ENCODE data around the gene MKS1.

The MKS1 gene

GRCh38 chr17:58193641-58194255 lies 25.3 kb downstream of the MKS1 start:
- H3K27ac Mint-ChIP-seq, result no peak overlapping the region
- peaks cover 2% of the 10 kb centered on the region for H3K27me3 Mint-ChIP-seq
- no peaks in the 10 kb centered on the region for H3K36me3 Mint-ChIP-seq
- H3K4me3 Mint-ChIP-seq, result no peak overlapping the region
- no peaks in the 10 kb centered on the region for H3K9me3 Mint-ChIP-seq
- H3K4me1 Mint-ChIP-seq, result no peaks in the 10 kb centered on the region

GRCh38 chr17:58192612-58193011 lies 26.4 kb downstream of the MKS1 start, which contains the start of gene EPX:
TSS of gene EPX (plus strand) at chr17:58192726. CDS start at chr17:58192847, 121 bp downstream.
- H3K27me3 Mint-ChIP-seq, result peaks cover 2% of the 10 kb centered on the region

GRCh38 chr17:58191241-58191896 lies 27.7 kb downstream of the MKS1 start:
- Mint-ChIP-seq H3K9me3 (no peaks in the 10 kb centered on the region), H3K36me3 (no peaks in the 10 kb centered on the region), H3K27ac (no peak overlapping the region), H3K4me1 (no peaks in the 10 kb centered on the region), H3K4me3 (no peak overlapping the region), H3K27me3 (peaks cover 2% of the 10 kb centered on the region)

More at GRCh38 chr17:58192612-58193011, 26.4 kb downstream of the MKS1 start, which contains the start of gene EPX:
- no peaks in the 10 kb centered on the region for H3K9me3 Mint-ChIP-seq
- H3K4me3 Mint-ChIP-seq, result no peak within 1 kb of the TSS
- no peaks in the 10 kb centered on the region for H3K4me1 Mint-ChIP-seq
- no peak within 1 kb of the TSS for H3K27ac Mint-ChIP-seq
- no peaks in the 10 kb centered on the region for H3K36me3 Mint-ChIP-seq

GRCh38 chr17:58189436-58190146 lies 29.5 kb downstream of the MKS1 start:
- no peaks in the 10 kb centered on the region for H3K36me3 Mint-ChIP-seq
- no peaks in the 10 kb centered on the region for H3K9me3 Mint-ChIP-seq
- no peak overlapping the region for H3K4me3 Mint-ChIP-seq
- H3K27ac Mint-ChIP-seq, result no peak overlapping the region
- H3K4me1 Mint-ChIP-seq, result no peaks in the 10 kb centered on the region
- peaks cover 2% of the 10 kb centered on the region for H3K27me3 Mint-ChIP-seq

- no peaks in the 10 kb centered on the region for H3K36me3 Mint-ChIP-seq
- no peaks in the 10 kb centered on the region for H3K9me3 Mint-ChIP-seq
- peaks cover 2% of the 10 kb centered on the region for H3K27me3 Mint-ChIP-seq
- H3K4me3 Mint-ChIP-seq, result no peak overlapping the region
- H3K4me1 Mint-ChIP-seq, result no peaks in the 10 kb centered on the region
- no peak overlapping the region for H3K27ac Mint-ChIP-seq
Measured at GRCh38 chr17:58187675-58188074, 31.4 kb downstream of the MKS1 start.

DNA sequence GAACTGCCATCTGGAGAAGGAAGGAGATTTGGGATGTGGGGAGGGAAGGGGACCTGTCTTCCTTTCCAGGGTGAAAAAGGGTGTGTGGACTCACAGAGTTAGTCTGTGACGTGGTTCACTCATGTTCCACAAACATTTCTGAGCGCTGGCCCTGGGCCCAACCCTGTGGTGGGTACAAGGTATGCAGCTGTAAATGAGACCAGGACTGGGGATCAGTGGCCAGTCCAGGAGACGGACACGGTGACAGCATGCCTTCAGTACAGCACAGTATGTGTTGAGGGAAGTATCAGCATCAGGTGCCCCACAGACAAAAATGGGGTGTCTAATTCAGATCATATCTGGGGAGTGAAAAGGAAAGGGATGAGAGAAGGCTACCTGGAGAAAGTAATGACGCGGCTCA lies 32.0 kb downstream of the MKS1 start:
- Mint-ChIP-seq H3K4me1 (no peaks in the 10 kb centered on the region), H3K9me3 (no peaks in the 10 kb centered on the region), H3K36me3 (no peaks in the 10 kb centered on the region), H3K4me3 (no peak overlapping the region), H3K27ac (no peak overlapping the region), H3K27me3 (peaks cover 2% of the 10 kb centered on the region)

- H3K36me3 Mint-ChIP-seq, result no peaks in the 10 kb centered on the region
- no peak overlapping the region for H3K27ac Mint-ChIP-seq
Measured at GRCh38 chr17:58186591-58186990, 32.5 kb downstream of the MKS1 start.

DNA sequence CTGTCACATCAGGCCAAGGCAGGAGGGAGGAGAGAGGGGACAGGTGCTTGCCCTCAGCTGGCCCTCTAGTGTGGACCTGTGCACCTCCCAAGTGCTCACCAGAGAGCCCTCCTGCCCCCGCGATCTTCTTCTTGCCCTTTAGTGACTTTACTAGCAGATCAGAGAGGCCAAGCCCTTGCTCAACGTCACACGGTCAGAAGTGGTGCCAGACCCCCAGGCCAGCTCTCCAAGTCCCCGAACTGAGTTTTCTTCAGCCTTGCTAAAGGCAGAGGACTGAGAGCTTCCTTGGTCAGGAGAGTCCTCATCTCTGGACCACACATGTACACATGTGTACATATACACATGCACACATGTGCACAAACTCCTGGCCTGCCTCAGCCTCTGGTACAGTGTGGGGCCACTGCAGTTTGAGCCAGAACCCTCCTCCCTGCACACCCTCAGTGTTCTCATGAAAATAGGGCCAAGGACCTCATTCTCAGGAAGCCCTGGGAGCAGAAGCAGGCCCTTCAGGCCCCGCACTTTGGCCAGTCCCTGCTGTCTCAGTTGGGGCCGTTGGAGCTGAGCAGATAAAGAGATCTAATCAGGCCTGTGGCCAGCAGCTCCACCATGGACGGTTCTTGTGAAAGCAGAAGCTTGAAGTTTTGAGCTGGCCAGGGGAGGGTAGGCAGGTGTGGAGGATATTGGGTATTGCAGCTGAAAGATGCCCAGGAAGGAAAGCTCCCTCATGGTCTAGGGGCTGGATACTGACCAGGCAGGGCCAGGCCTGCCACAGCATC lies 33.9 kb downstream of the MKS1 start:
- Mint-ChIP-seq H3K4me1 (no peaks in the 10 kb centered on the region), H3K4me3 (no peak overlapping the region), H3K27ac (no peak overlapping the region), H3K36me3 (no peaks in the 10 kb centered on the region), H3K9me3 (no peaks in the 10 kb centered on the region), H3K27me3 (peaks cover 2% of the 10 kb centered on the region)

More at GRCh38 chr17:58186591-58186990, 32.5 kb downstream of the MKS1 start:
- H3K4me1 Mint-ChIP-seq, result no peaks in the 10 kb centered on the region
- H3K4me3 Mint-ChIP-seq, result no peak overlapping the region
- peaks cover 2% of the 10 kb centered on the region for H3K27me3 Mint-ChIP-seq
- no peaks in the 10 kb centered on the region for H3K9me3 Mint-ChIP-seq

DNA sequence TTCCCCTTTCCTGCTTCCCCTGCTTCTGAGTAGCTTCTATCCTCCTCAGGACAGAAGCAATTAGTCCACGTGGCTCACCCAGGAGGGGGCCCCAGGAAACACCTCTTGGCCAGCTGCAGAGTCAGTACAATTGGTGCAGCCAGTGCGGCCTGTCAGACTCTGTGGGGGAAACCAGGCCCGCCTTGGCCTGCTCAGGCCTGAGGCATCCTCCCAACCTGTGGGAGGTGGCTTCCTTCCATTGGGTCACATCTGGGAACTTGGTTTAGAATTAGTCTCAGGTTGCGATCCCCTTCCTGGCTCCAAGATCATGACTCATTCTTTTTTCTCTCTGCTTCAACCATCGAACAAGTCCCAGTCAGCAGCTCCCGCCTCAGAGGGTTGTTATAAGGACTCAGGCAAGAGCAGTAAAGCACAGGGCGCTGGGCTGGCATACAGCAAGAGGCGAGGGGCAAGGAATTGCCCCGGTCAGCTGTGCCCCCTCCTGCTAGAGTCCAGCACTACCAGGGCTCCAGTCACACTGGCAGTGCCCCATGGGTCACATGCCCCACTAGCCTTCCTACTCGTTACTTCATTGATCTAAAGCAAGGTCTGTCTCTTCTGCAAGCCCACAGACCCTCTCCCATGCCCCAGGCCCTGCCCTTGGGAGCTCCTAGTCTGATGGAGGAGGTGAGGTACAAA lies 34.6 kb downstream of the MKS1 start:
- H3K27me3 Mint-ChIP-seq, result no peaks in the 10 kb centered on the region
- H3K4me3 Mint-ChIP-seq, result no peak overlapping the region
- no peaks in the 10 kb centered on the region for H3K9me3 Mint-ChIP-seq
- H3K36me3 Mint-ChIP-seq, result no peaks in the 10 kb centered on the region
- H3K4me1 Mint-ChIP-seq, result no peaks in the 10 kb centered on the region
- no peak overlapping the region for H3K27ac Mint-ChIP-seq

DNA sequence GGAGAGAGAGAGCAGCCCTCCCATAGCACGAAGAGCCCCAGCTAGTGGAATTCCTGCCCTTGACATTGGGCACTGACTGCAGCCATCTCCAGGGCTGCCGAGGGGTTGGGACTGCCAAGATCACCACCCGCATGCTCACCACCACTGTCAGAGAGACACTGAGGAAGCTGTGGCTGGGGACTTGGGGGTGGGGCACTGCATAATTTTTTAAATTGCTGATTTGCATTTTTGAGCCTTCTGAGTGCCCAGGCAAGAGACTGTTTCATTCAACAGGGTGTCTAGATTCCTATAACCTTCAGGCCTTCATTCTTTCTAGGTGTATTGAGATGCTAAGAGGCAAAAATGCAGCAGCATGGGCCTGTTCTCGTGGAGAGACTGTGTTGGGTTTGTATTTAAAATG lies 35.5 kb downstream of the MKS1 start:
- no peaks in the 10 kb centered on the region for H3K4me1 Mint-ChIP-seq
- H3K4me3 Mint-ChIP-seq, result no peak overlapping the region
- no peaks in the 10 kb centered on the region for H3K27me3 Mint-ChIP-seq
- no peaks in the 10 kb centered on the region for H3K9me3 Mint-ChIP-seq
- no peak overlapping the region for H3K27ac Mint-ChIP-seq
- H3K36me3 Mint-ChIP-seq, result no peaks in the 10 kb centered on the region

DNA sequence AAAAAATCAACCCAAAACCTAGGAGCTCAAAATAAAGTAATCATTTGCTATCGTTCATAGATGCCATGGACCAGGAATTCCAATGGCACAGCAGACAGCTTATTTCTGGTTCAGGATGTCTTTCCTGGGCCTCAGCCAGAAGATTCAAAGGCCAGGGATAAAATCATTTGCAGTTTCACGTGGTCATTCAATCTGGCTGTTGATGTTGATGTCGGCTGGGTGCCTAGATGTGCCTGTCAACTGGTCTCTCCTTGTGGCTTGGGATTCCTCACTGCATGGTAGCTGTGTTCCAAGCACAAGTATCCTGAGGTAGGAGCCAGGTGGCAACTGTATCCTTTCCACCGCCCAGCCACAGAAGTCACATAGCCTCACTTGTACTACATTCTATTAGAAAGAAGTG lies 37.3 kb downstream of the MKS1 start:
- no peaks in the 10 kb centered on the region for H3K9me3 Mint-ChIP-seq
- H3K4me3 Mint-ChIP-seq, result no peak overlapping the region
- no peak overlapping the region for H3K27ac Mint-ChIP-seq
- no peaks in the 10 kb centered on the region for H3K36me3 Mint-ChIP-seq
- H3K4me1 Mint-ChIP-seq, result no peaks in the 10 kb centered on the region
- no peaks in the 10 kb centered on the region for H3K27me3 Mint-ChIP-seq

- H3K36me3 Mint-ChIP-seq, result no peaks in the 10 kb centered on the region
- H3K9me3 Mint-ChIP-seq, result no peaks in the 10 kb centered on the region
- H3K4me1 Mint-ChIP-seq, result peaks cover 15% of the 10 kb centered on the region
- H3K27ac Mint-ChIP-seq, result no peak overlapping the region
- no peak overlapping the region for H3K4me3 Mint-ChIP-seq
- H3K27me3 Mint-ChIP-seq, result no peaks in the 10 kb centered on the region
Measured at GRCh38 chr17:58176200-58176599, 42.9 kb downstream of the MKS1 start.

- Mint-ChIP-seq H3K9me3 (peaks cover 4% of the 10 kb centered on the region), H3K4me3 (no peak overlapping the region), H3K4me1 (peaks cover 29% of the 10 kb centered on the region), H3K27ac (no peak overlapping the region), H3K36me3 (no peaks in the 10 kb centered on the region), H3K27me3 (no peaks in the 10 kb centered on the region)
Measured at GRCh38 chr17:58174871-58175270, 44.2 kb downstream of the MKS1 start.

GRCh38 chr17:58172369-58173071 lies 46.5 kb downstream of the MKS1 start:
- peaks cover 4% of the 10 kb centered on the region for H3K9me3 Mint-ChIP-seq
- peak overlapping the region; percentile 69 for H3K27ac Mint-ChIP-seq
- H3K36me3 Mint-ChIP-seq, result no peaks in the 10 kb centered on the region
- H3K4me1 Mint-ChIP-seq, result peaks cover 47% of the 10 kb centered on the region
- no peaks in the 10 kb centered on the region for H3K27me3 Mint-ChIP-seq
- H3K4me3 Mint-ChIP-seq, result no peak overlapping the region

DNA sequence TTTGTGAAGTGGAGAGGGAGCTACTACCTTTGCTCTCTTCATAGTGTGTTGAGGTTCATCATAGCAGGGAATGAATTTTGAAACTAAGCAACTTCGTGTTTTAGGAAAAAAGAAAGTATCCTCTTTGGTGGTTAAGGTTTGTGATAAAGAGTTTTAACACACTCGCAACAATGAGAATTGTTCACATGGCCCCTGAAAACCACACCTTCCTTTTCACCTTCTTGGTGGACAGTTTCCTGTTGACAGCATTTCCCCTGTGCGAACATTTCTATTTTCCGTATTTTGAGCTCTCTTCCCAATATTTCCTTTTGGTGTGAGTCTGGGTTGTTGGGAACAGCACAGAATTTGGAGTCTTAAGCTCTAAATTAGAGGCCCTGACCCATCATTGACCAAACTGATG lies 48.4 kb downstream of the MKS1 start:
- Mint-ChIP-seq H3K27ac (peak overlapping the region; percentile 93), H3K4me1 (peaks cover 59% of the 10 kb centered on the region), H3K4me3 (peak overlapping the region; percentile 60), H3K36me3 (no peaks in the 10 kb centered on the region), H3K27me3 (no peaks in the 10 kb centered on the region), H3K9me3 (peaks cover 4% of the 10 kb centered on the region)
